Esophagus squamous epithelium (tissue), 5 donors: Measurements from ENCODE around the gene ALDH18A1. TPM values are rescaled to one million over a fixed set of nuclear protein-coding genes. Genes with fewer than 3 reads are reported as not detected.
"Not testable (repeated sequence)": the region's sequence is repeated elsewhere in the genome, so short reads cannot be mapped to it uniquely, and the experiment has no call there.

Source experiments
- DNase-seq: peaks from one replicate; lab custom pipeline; 2025; lab: John Stamatoyannopoulos, UW
- H3K27ac ChIP-seq, 4 donors: fragments of 200-600 bp; sonication (generic); one replicate each; pipeline ENCODE4 v1.5.1; 2016 to 2019; ENCODE audit warnings: mild to moderate bottlenecking in 1 of 4
- H3K27me3 ChIP-seq, 4 donors: fragments of 200-600 bp; sonication (generic); 1 replicate in 3 of 4; 2 replicates in 1 of 4; pipeline versions ENCODE4 v1.5.1 to v1.6.0; 2017 to 2021; ENCODE audit warnings: antibody characterized with exemption in 1 of 4
- H3K36me3 ChIP-seq, 3 donors: fragments of 200-600 bp; sonication (generic); one replicate each; pipeline ENCODE4 v1.5.1; 2016 to 2019
- H3K4me1 ChIP-seq, 3 donors: fragments of 200-600 bp; sonication (generic); one replicate each; pipeline ENCODE4 v1.5.1; 2017 to 2019
- H3K4me3 ChIP-seq, 4 donors: fragments of 200-600 bp; sonication (generic); 1 replicate in 3 of 4; 2 replicates in 1 of 4; pipeline ENCODE4 v1.5.1; 2016 to 2019; ENCODE audit warnings: mild to moderate bottlenecking in 2 of 4, moderate library complexity in 1 of 4
- H3K9me3 ChIP-seq, 3 donors: fragments of 200-600 bp; sonication (generic); one replicate each; pipeline ENCODE4 v1.5.1; 2016 to 2019
- CTCF ChIP-seq, 6 experiments: fragments of 450-650 bp in 4 of 6; fragments of 200-600 bp in 2 of 6; sonication (generic) in 2 of 6; IDR thresholded peaks; one replicate each; pipeline ENCODE4 v1.5.1; 2016 to 2019; ENCODE audit warnings: antibody characterized with exemption in 6 of 6, mild to moderate bottlenecking in 4 of 6, moderate library complexity in 4 of 6
- POLR2A ChIP-seq, 4 donors: fragments of 450-650 bp; IDR thresholded peaks; one replicate each; pipeline ENCODE4 v1.6.1; 2017; ENCODE audit warnings: antibody characterized with exemption in 4 of 4, mild to moderate bottlenecking in 4 of 4, moderate library complexity in 3 of 4
- WGBS, 2 donors: methylation state at CpG; one replicate each; pipeline ENCODE4 v1.1.5; 2018; 5-methylcytosine and 5-hydroxymethylcytosine counted together
- intact Hi-C: fragments of 100-400 bp; cut with DNase I; formaldehyde crosslinking; loops from one replicate; pipeline ENCODE4 v1.15.0; 2022
- total RNA-seq, 4 donors: library from RNA; depleted of rRNA; stranded (reverse); fragments of >200 nt; gene quantifications; one replicate each; pipeline ENCODE4 v1.1.0, GENCODE V29; 2016
- donor health status: DM: yes; HTN: yes; CAD: no.

Gene ALDH18A1
- total RNA-seq, 4 donors from 2014 or later = 34.5 to 78.3 (median 47.4) TPM

GRCh38 chr10:95626500-95626899 lies 30.0 kb downstream of the ALDH18A1 start:
- TF ChIP-seq CTCF (IDR thresholded peaks at IDR 0.05) (no peak), POLR2A (IDR thresholded peaks at IDR 0.05) (no peak)

GRCh38 chr10:95620415-95620814 lies 36.1 kb downstream of the ALDH18A1 start:
- H3K27me3 ChIP-seq, H3K4me3 ChIP-seq, H3K27ac ChIP-seq, H3K9me3 ChIP-seq, intact Hi-C loops, H3K4me1 ChIP-seq, DNase-seq: not testable (repeated sequence)
- 88 to 95% methylated on average over 3 to 5 of the region's 5 CpGs for WGBS, 2 donors
- H3K36me3 ChIP-seq = peaks cover 7 to 97% (median 24%) of the 10 kb centered on the region in 3 donors

More at GRCh38 chr10:95626500-95626899, 30.0 kb downstream of the ALDH18A1 start:
- Histone ChIP-seq H3K27me3 (no peaks in the 10 kb centered on the region), H3K4me3 (no peak overlapping the region), H3K4me1 (no peaks in the 10 kb centered on the region), H3K9me3 (no peaks in the 10 kb centered on the region), H3K36me3 (peaks cover 8 to 99% (median 9%) of the 10 kb centered on the region in 3 donors), H3K27ac (no peak overlapping the region)
- intact Hi-C loops = no loop called here
- 92 to 100% methylated on average over 4 of the region's 4 CpGs for WGBS, 2 donors
- no peak for DNase-seq

GRCh38 chr10:95618101-95618500 lies 38.4 kb downstream of the ALDH18A1 start:
- no peak overlapping the region for H3K27ac ChIP-seq
- WGBS, 2 donors = 90 to 91% methylated on average over 4 of the region's 4 CpGs
- no peaks in the 10 kb centered on the region for H3K9me3 ChIP-seq
- DNase-seq = no peak
- H3K4me1 ChIP-seq = no peaks in the 10 kb centered on the region
- peaks cover 7 to 97% (median 28%) of the 10 kb centered on the region in 3 donors for H3K36me3 ChIP-seq
- intact Hi-C loops = no loop called here
- no peaks in the 10 kb centered on the region for H3K27me3 ChIP-seq
- no peak overlapping the region for H3K4me3 ChIP-seq
- TF ChIP-seq CTCF (IDR thresholded peaks at IDR 0.05) (no peak), POLR2A (IDR thresholded peaks at IDR 0.05) (no peak)

- TF ChIP-seq CTCF (IDR thresholded peaks at IDR 0.05) (no peak), POLR2A (IDR thresholded peaks at IDR 0.05) (no peak)
- Histone ChIP-seq H3K9me3 (no peaks in the 10 kb centered on the region), H3K4me3 (no peak overlapping the region), H3K36me3 (peaks cover 9 to 98% (median 29%) of the 10 kb centered on the region in 3 donors), H3K27me3 (no peaks in the 10 kb centered on the region), H3K27ac (no peak overlapping the region), H3K4me1 (no peaks in the 10 kb centered on the region)
- 73 to 75% methylated on average over 2 to 3 of the region's 4 CpGs for WGBS, 2 donors
- intact Hi-C loops = no loop called here
- DNase-seq = no peak
Observed at GRCh38 chr10:95616446-95616845, 40.1 kb downstream of the ALDH18A1 start.

- H3K27me3 ChIP-seq = no peaks in the 10 kb centered on the region
- no peak overlapping the region for H3K4me3 ChIP-seq
- WGBS, 2 donors = 74 to 82% methylated on average over 2 of the region's 2 CpGs
- intact Hi-C loops = no loop called here
- no peak for DNase-seq
- H3K27ac ChIP-seq = no peak overlapping the region
- H3K4me1 ChIP-seq = no peaks in the 10 kb centered on the region
- no peaks in the 10 kb centered on the region for H3K9me3 ChIP-seq
- H3K36me3 ChIP-seq = peaks cover 19 to 100% (median 57%) of the 10 kb centered on the region in 3 donors
- no peak for TF ChIP-seq POLR2A (IDR thresholded peaks at IDR 0.05)
- no peak for TF ChIP-seq CTCF (IDR thresholded peaks at IDR 0.05)
Observed at GRCh38 chr10:95613330-95613729, 43.2 kb downstream of the ALDH18A1 start.

- peaks cover 17 to 100% (median 41%) of the 10 kb centered on the region in 3 donors for H3K36me3 ChIP-seq
- TF ChIP-seq CTCF (IDR thresholded peaks at IDR 0.05) (no peak), POLR2A (IDR thresholded peaks at IDR 0.05) (no peak)
- WGBS, 2 donors = 87 to 100% methylated on average over 3 of the region's 3 CpGs
Observed at GRCh38 chr10:95610727-95611126, 45.8 kb downstream of the ALDH18A1 start.

More at GRCh38 chr10:95610727-95611126, 45.8 kb downstream of the ALDH18A1 start:
- intact Hi-C loops = no loop called here
- no peak overlapping the region for H3K4me3 ChIP-seq
- DNase-seq = no peak
- H3K27ac ChIP-seq = no peak overlapping the region
- H3K27me3 ChIP-seq = no peaks in the 10 kb centered on the region
- no peaks in the 10 kb centered on the region for H3K9me3 ChIP-seq
- peaks cover 0 to 7% (median 0%) of the 10 kb centered on the region in 3 donors for H3K4me1 ChIP-seq
